GM18520 (cell line): Measurements from ENCODE around the gene CLASP2.

Experiments used
- ATAC-seq: cut with Tn5 transposase; IDR thresholded peaks from one replicate; pipeline ENCODE4 v1.9.1; 2021; ENCODE audit not compliant: unreplicated experiment

Gene CLASP2

DNA sequence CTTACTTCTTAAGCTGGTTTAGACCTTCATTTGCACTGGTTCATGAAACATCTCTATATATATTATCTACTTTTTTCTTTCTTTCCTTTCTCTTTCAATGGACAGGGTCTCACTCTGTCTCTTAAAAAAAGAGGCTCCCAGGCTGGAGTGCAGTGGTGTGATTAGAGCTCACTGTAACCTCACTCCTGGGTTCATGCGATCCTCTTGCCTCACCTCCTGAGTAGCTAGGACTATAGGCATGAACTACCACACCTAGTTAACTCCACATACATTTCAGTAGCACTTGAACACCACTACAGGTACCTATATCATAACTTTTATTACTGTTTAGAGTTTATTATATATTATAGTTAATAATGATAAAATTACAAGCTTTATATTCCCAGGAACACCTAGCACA lies 160.8 kb downstream of the CLASP2 start:
- ATAC-seq = no peak

- ATAC-seq = no peak
These were observed 171.0 kb downstream of the CLASP2 start for GRCh38 chr3:33547101-33547500.

DNA sequence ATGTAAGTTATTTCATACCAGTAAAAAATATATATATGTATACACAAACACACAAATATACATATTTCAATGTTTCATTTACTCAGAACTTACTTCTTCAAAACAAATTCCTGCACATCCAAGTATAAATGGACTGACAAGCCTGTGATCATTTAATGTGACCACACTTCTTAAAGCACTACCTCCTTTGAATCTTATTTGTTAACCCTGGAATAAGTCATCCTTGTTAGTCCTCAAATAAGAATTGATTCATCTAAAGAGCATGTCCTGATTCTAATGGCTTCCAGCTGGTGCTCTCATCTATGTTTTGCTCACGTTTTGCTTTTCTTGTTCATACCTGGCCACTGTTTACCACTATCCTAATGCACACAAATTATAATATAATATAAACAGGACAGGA lies 173.9 kb downstream of the CLASP2 start:
- no peak for ATAC-seq

DNA sequence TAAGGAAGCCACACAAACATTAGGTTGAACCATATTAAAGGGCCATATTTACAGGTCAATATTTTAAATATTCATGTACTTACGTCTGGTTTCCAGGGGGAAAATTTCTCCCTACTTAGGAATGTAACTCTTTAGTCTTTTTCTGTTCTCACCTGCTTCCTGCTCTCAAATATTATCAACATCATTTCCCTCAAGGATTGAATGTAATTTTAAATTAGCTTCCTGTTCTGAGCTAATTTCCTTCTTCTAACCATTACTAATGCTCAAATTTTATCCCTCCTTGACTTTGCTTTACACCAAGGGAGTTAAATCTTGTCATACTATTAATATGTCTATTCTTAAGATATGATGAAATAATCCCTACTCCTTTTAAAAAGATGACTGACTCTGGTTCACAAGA lies 174.5 kb downstream of the CLASP2 start:
- no peak for ATAC-seq

DNA sequence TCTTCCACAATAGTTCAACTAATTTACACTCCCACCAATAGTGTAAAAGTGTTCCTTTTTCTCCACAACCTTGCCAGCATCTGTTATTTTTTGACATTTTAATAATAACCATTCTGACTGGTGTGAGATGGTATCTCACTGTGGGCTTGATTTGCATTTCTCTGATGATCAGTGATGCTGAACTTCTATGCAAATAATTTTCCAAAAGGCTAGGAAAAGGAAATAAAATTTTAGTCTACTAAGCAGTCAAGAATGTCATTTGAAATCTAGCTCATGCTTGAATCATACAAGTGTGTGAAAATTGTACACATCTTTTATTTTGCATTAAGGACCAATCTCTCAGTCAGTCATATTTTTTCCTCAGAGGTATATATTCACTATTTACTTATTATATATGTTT lies 176.1 kb downstream of the CLASP2 start:
- no peak for ATAC-seq

DNA sequence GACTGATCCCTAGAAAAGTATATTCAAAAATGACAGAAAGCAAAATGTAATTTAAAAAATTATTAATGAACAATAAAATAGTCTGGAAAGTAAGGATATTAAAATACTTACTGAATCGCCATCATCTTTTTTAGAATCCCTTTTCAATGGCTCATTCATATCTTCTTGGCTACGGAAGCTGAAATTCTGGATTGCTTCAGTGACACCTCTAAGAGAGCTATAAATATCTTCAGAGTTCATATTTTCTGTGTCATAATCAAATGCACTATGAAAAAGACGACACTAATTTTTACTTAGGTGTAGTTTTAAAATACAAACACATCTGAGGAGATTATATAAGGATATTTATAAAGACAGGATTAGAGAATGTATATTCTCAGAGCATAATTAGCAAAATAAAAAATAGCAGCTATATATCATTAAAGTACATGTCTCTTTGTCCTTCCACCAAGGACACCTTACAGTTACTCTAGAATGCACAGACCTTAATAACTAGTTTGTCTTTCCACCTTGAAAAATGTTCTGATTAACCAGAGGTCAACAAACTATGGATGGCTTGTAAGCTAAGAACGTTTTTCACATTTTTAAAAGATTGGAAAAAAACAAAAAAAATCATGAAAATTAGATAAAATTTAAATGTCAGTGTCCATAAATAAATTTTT lies 179.2 kb downstream of the CLASP2 start:
- no peak for ATAC-seq

- ATAC-seq = no peak
These were observed 180.9 kb downstream of the CLASP2 start for GRCh38 chr3:33537133-33537532.

GRCh38 chr3:33526787-33527186 lies 191.3 kb downstream of the CLASP2 start:
- ATAC-seq = no peak

DNA sequence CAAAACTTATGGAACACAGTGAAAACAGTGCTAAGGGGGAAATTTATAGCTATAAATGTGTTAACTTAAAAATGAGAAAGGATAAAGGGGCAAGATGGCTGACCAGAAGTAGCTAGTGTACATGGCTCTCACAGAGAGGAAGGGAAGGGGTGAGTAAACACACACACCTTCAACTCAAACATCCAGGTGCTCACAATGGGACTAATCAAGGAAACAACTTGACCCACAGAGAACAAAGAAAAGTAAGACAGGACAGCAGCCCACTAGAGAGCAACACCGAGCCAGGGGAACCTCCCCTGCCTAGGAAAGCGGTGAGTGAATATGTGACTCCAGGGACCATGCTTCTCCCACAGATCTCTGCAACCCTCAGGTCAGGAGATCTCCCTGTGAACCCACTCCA lies 192.8 kb downstream of the CLASP2 start:
- no peak for ATAC-seq

DNA sequence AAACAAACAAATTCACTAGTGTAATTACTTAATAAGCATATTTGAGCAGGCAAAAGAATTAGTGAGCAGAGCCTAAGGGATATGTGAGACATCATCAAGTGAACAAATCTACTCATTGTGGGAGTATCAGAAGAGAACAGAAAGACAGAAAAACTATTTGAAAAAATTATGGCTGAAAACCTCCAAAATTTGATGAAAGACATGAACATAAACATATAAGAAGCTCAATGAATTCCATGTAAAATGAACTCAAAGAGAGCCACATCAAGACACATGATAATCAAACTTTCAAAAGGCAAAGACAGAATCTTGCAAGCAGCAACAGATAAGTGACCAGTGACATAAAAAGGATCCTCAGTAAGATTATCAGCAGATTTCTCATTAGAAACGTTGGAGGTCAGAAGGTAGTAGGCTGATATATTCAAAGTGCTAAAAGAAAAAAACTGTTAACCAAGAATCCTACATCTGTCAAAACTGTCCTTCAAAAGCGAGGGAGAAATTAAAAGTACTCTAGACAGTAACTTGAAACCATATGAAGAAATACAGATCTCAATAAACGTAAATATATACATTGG lies 194.9 kb downstream of the CLASP2 start:
- ATAC-seq = no peak

- ATAC-seq = no peak
These were observed 196.3 kb downstream of the CLASP2 start for GRCh38 chr3:33521736-33522135.

- no peak for ATAC-seq
These were observed 204.7 kb downstream of the CLASP2 start for GRCh38 chr3:33513262-33513863.

DNA sequence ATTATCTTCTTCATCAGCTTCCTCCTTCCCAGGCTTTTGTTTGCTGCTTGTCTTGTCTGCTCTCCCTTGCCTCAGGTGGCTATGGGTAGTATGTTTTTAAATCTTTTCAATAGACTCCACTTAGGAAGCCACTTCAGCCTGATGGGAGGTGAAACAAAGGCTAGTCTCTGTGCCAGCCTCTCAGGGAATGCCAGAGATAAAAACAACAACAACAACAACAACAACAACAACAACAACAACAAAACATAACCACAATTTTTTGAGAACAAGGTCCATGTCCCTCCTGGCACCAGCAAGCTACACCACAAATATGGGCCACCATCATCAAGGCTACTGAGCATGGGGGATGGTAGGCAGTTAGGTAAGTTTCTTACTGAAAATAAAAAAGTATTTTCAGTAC lies 213.0 kb downstream of the CLASP2 start:
- ATAC-seq = no peak

DNA sequence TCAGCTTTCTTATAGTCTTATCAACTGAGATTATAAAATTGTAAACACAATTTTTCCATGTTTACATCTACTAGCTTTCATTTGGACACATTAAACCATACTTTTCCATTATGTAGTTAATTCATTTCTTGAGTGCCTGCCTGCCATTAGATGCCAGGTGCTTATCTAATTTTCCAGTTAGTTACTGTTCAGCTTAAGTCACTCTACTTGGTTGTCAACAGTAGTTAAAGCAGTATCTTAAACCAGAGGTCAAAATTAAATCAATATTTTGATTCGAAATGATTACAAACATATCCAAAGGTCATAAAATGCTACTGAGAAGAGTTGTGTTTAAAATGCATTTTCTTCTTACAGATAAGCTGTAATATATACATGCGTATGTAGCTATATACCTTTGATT lies 221.6 kb downstream of the CLASP2 start:
- ATAC-seq = no peak

- no peak for ATAC-seq
These were observed 226.3 kb downstream of the CLASP2 start for GRCh38 chr3:33491721-33492120.

GRCh38 chr3:33490641-33491241 lies 227.3 kb downstream of the CLASP2 start:
- no peak for ATAC-seq

DNA sequence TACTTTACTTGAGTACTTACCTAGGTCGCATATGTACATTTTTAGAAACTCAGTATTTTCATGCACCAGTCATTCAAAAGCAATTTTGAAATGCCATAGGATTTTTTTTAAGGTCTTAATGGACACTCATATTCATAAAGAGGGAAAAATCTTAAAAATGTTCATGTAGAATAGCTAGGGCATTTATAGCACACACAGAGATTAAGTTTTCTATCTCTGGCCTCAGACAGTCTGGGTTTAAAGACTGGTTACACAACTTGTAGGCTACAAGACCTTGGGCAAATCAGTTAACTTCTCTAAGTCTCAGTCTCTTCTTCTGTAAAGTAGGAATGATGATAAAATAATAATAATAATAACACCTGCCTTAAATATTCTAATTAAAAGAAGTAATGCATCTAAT lies 229.4 kb downstream of the CLASP2 start:
- ATAC-seq = no peak

- no peak for ATAC-seq
These were observed 229.8 kb downstream of the CLASP2 start for GRCh38 chr3:33488246-33488645.

GRCh38 chr3:33482111-33482521 lies 235.9 kb downstream of the CLASP2 start:
- ATAC-seq = no peak

DNA sequence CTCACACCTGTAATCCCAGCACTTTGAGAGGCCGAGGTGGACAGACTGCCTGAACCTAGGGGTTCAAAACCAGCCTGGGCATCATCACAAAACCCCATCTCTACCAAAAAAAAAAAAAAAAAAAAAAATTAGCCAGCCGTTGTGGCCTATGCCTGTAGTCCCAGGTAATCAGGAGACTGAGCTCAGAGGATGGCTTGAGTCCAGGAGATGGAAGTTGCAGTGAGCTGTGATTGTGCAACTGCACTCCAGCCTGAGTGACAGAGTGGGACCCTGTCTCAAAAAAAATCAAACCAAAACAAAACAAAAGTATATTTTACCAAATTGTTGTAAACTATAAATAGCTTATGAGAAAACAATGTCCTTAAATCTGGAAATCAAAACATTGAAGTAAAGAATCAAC lies 243.2 kb downstream of the CLASP2 start:
- ATAC-seq = no peak

DNA sequence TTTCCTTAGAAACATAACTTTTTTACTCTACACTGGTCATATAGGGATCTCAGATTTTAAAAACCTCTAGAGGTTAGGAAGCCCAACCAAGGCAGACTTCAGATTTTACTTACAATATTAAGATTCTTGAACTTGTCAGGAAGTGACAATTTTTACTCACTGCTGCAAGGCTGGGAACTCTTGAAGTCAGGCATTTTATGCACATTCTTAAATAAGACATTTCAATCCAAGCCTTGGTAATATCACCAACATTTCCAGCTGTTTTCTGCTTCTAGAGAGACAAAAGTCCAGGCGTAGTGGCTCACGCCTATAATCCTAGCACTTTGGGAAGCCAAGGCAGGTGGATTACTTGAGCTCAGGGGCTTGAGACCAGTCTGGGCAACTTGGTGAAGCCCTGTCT lies 244.2 kb downstream of the CLASP2 start:
- ATAC-seq = no peak

DNA sequence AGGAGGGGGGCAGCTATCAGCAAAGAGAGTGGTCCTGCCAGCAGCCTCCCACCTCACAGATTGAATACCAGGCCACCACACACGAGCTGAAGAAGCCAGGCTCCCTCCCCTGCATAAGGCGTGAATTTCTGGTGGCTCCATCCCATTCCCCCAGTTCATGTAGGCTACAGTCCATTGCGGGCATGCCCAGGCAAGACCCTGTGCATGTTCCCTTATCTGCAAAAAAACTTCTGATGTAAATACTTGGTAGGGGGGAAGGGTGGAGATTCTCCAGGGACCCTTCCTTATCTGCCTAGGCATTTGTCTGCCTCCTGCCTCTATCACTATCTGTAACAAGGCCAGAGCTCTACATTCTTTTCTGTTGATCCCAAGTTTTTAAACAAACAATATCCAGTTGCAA lies 250.3 kb downstream of the CLASP2 start:
- ATAC-seq = no peak
